Mesenchymal stem cell (in vitro differentiated cells and primary cell): ENCODE data around the gene PFKM.

Experiments used
- DNase-seq: peaks from one replicate; pipeline ENCODE4 v3.0.0-alpha.2; 2013
- H2AFZ ChIP-seq: one replicate; pipeline ENCODE4 v1.6.1; 2013; ENCODE audit warnings: low read depth, mild to moderate bottlenecking, control low read depth, inconsistent platforms, low read length, moderate library complexity
- H2AK5ac ChIP-seq: 2 replicates; pipeline ENCODE4 v1.6.1; 2013; ENCODE audit warnings: low read length, moderate library complexity, mild to moderate bottlenecking, inconsistent platforms; ENCODE audit not compliant: severe bottlenecking
- H2BK120ac ChIP-seq: one replicate; pipeline ENCODE4 v1.6.1; 2013; ENCODE audit warnings: low read depth, mild to moderate bottlenecking, inconsistent platforms, low read length, moderate library complexity
- H2BK12ac ChIP-seq, 2 experiments: one replicate each; pipeline ENCODE4 v1.6.1; 2013; ENCODE audit warnings: inconsistent platforms in 2 of 2, low read length in 2 of 2, mild to moderate bottlenecking in 2 of 2, moderate library complexity in 2 of 2, control low read depth in 1 of 2
- H2BK15ac ChIP-seq: one replicate; pipeline ENCODE4 v1.6.1; 2013; ENCODE audit warnings: mild to moderate bottlenecking, low read depth, inconsistent platforms; ENCODE audit not compliant: poor library complexity, severe bottlenecking
- H2BK5ac ChIP-seq: 2 replicates; pipeline ENCODE4 v1.6.1; 2013; ENCODE audit warnings: low read depth, mild to moderate bottlenecking, low read length, control low read depth, inconsistent platforms; ENCODE audit not compliant: poor library complexity, severe bottlenecking
- H3K14ac ChIP-seq, 2 experiments: one replicate each; pipeline ENCODE4 v1.6.1; 2013; ENCODE audit warnings: inconsistent platforms in 2 of 2, low read length in 2 of 2, control low read depth in 1 of 2, mild to moderate bottlenecking in 1 of 2, moderate library complexity in 1 of 2
- H3K18ac ChIP-seq, 2 experiments: one replicate each; pipeline ENCODE4 v1.6.1; 2013; ENCODE audit warnings: inconsistent platforms in 2 of 2, low read length in 2 of 2, control low read depth in 1 of 2, low read depth in 1 of 2, mild to moderate bottlenecking in 1 of 2
- H3K23ac ChIP-seq, 2 experiments: one replicate each; pipeline ENCODE4 v1.6.1; 2013; ENCODE audit warnings: inconsistent platforms in 2 of 2, low read length in 2 of 2, mild to moderate bottlenecking in 2 of 2, moderate library complexity in 2 of 2, control low read depth in 1 of 2
- H3K27ac ChIP-seq: 2 replicates; pipeline ENCODE4 v1.5.1; 2013; ENCODE audit warnings: mild to moderate bottlenecking, moderate library complexity, low read length, control low read depth, inconsistent platforms; ENCODE audit not compliant: poor library complexity, severe bottlenecking
- H3K27me3 ChIP-seq, 2 experiments: 2 replicates each; pipeline versions ENCODE4 v1.6.1 to v1.7.0; 2013; ENCODE audit warnings: low read length in 2 of 2, mild to moderate bottlenecking in 2 of 2, moderate library complexity in 2 of 2, control low read depth in 1 of 2, inconsistent platforms in 1 of 2; ENCODE audit not compliant: control insufficient read depth in 1 of 2, insufficient read depth in 1 of 2
- H3K36me3 ChIP-seq, 2 experiments: 2 replicates each; pipeline versions ENCODE4 v1.6.1 to v1.7.0; 2013; ENCODE audit warnings: low read length in 2 of 2, control low read depth in 1 of 2, inconsistent platforms in 1 of 2, low read depth in 1 of 2, mild to moderate bottlenecking in 1 of 2; ENCODE audit not compliant: insufficient read depth in 2 of 2, control insufficient read depth in 1 of 2
- H3K4ac ChIP-seq, 2 experiments: one replicate each; pipeline ENCODE4 v1.6.1; 2013; ENCODE audit warnings: inconsistent platforms in 2 of 2, low read length in 2 of 2, mild to moderate bottlenecking in 2 of 2, moderate library complexity in 2 of 2, control low read depth in 1 of 2, low read depth in 1 of 2
- H3K4me1 ChIP-seq: 2 replicates; pipeline ENCODE4 v1.6.1; 2013; ENCODE audit warnings: low read depth, low read length, control low read depth; ENCODE audit not compliant: control insufficient read depth, insufficient read depth
- H3K4me2 ChIP-seq: 2 replicates; pipeline ENCODE4 v1.6.1; 2013; ENCODE audit warnings: low read length, mild to moderate bottlenecking, inconsistent platforms; ENCODE audit not compliant: poor library complexity, severe bottlenecking
- H3K4me3 ChIP-seq, 2 experiments: 2 replicates each; pipeline versions ENCODE4 v1.5.1 to v1.7.0; 2013; ENCODE audit warnings: low read length in 2 of 2, mild to moderate bottlenecking in 2 of 2, control low read depth in 1 of 2, low read depth in 1 of 2; ENCODE audit not compliant: insufficient read depth in 1 of 2
- H3K79me1 ChIP-seq: replicated peaks from 2 replicates; pipeline ENCODE4 v1.6.1; 2013; ENCODE audit warnings: mild to moderate bottlenecking, control low read depth, low read length, inconsistent platforms; ENCODE audit not compliant: poor library complexity, severe bottlenecking
- H3K9ac ChIP-seq: 2 replicates; pipeline ENCODE4 v1.7.0; 2013; ENCODE audit warnings: mild to moderate bottlenecking, low read length, moderate library complexity
- H3K9me3 ChIP-seq: 2 replicates; pipeline ENCODE4 v1.7.0; 2013; ENCODE audit warnings: mild to moderate bottlenecking, low read length; ENCODE audit not compliant: control insufficient read depth
- H4K8ac ChIP-seq: one replicate; pipeline ENCODE4 v1.6.1; 2013; ENCODE audit warnings: inconsistent platforms, mild to moderate bottlenecking, low read length, moderate library complexity
- H4K91ac ChIP-seq: one replicate; pipeline ENCODE4 v1.6.1; 2013; ENCODE audit warnings: mild to moderate bottlenecking, low read length, inconsistent platforms
- WGBS: methylation state at CpG from one replicate; pipeline ENCODE4 v1.1.7; 2013; ENCODE audit warnings: mixed read lengths; 5-methylcytosine and 5-hydroxymethylcytosine counted together

The PFKM gene

DNA sequence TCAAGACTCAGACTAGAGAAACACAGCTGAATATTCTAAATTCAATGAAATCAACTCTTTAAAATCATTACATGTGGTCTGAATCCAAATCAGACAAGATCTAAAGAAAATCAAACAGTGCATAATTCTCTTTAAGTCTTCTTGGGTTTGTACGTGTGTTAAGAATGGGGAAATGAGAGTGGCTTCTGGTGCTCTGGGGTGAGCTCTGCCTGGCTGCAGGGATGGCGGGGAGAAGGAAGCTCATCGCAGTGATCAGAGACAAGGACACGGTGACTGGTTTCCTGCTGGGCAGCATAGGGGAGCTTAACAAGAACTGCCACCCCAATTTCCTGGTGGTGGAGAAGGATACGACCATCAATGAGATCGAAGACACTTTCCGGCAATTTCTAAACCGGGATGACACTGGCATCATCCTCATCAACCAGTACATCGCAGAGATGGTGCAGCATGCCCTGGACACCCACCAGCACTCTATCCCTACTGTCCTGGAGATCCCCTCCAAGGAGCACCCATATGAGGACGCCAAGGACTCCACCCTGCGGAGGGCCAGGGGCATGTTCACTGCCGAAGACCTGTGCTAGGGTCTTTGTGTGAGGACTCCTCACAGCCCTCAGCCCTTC, 34.2 kb upstream of the PFKM start:
- Histone ChIP-seq H3K4me2 (no peak overlapping the region), H3K23ac (no peak overlapping the region), H2AK5ac (no peak overlapping the region), H2BK15ac (no peak overlapping the region), H3K9ac (no peak overlapping the region), H3K4me1 (no peaks in the 10 kb centered on the region), H2BK5ac (no peak overlapping the region), H2BK120ac (no peak overlapping the region), H2BK12ac (no peak overlapping the region), H3K9me3 (no peaks in the 10 kb centered on the region), H3K36me3 (peaks cover 17 to 75% of the 10 kb centered on the region in 2 experiments), H2AFZ (no peak overlapping the region), H3K18ac (no peak overlapping the region), H3K79me1 (peaks cover 2% of the 10 kb centered on the region), H3K27ac (no peak overlapping the region), H4K8ac (no peak overlapping the region), H3K4ac (no peak overlapping the region), H4K91ac (no peak overlapping the region), H3K14ac (no peak overlapping the region), H3K27me3 (no peaks in the 10 kb centered on the region), H3K4me3 (no peak overlapping the region)
- DNase-seq, result no peak
- WGBS, result 94% methylated on average over 12 of the region's 12 CpGs

DNA sequence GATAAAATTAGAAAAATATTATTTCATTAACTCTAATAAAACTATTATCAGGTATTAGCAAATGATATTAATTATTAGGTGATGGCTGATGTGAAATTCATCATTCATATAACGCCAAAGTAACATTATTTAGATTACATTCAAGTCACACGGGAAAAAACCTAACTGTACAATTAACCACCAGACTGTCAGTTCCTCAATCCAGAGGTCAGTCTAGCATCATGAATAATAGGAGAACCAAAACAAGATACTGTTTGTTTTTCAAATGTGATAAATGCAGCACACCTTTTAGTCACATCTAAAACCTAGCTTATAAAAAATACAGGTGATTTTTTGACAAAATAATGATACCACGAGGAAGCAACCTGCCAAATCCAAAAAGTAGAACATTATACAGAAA, 32.8 kb upstream of the PFKM start:
- Histone ChIP-seq H4K8ac (no peak overlapping the region), H3K18ac (no peak overlapping the region), H2AFZ (no peak overlapping the region), H3K9me3 (no peaks in the 10 kb centered on the region), H3K9ac (no peak overlapping the region), H3K4me3 (no peak overlapping the region), H3K27me3 (no peaks in the 10 kb centered on the region), H3K4me2 (no peak overlapping the region), H3K4me1 (no peaks in the 10 kb centered on the region), H3K4ac (no peak overlapping the region), H3K14ac (no peak overlapping the region), H3K23ac (no peak overlapping the region), H2BK15ac (no peak overlapping the region), H2AK5ac (no peak overlapping the region), H3K79me1 (peaks cover 4% of the 10 kb centered on the region), H2BK5ac (no peak overlapping the region), H3K27ac (no peak overlapping the region), H2BK120ac (no peak overlapping the region), H3K36me3 (peaks cover 17 to 78% of the 10 kb centered on the region in 2 experiments), H2BK12ac (no peak overlapping the region), H4K91ac (no peak overlapping the region)
- no CpG with 5 or more reads among the region's 3 CpGs for WGBS
- DNase-seq, result no peak

DNA sequence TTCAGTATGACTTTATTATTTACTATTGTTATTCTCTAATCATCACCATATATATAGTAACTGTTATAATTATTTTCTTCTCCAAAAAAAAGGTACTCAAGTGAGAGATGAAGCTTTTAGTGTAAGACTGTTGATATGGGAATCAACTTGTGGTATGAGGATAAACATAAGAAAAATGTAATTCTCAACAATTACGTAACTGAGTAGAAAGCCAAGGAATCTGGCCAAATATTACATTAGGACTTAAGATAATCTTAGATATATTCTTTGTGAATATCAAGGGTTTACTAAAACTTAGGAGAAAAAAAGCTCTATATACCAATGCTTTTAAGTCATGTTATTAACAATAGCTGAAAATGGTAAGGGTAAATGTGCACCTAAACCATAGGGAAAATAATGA, 26.6 kb upstream of the PFKM start:
- Histone ChIP-seq H3K79me1 (peaks cover 16% of the 10 kb centered on the region), H3K4ac (no peak overlapping the region), H4K91ac (no peak overlapping the region), H4K8ac (no peak overlapping the region), H3K4me2 (no peak overlapping the region), H3K27me3 (no peaks in the 10 kb centered on the region), H3K27ac (no peak overlapping the region), H2BK15ac (no peak overlapping the region), H3K18ac (no peak overlapping the region), H3K36me3 (peaks cover 14 to 68% of the 10 kb centered on the region in 2 experiments), H2BK120ac (no peak overlapping the region), H3K4me3 (no peak overlapping the region), H3K23ac (no peak overlapping the region), H2AK5ac (no peak overlapping the region), H2AFZ (no peak overlapping the region), H2BK5ac (no peak overlapping the region), H3K9me3 (no peaks in the 10 kb centered on the region), H3K4me1 (no peaks in the 10 kb centered on the region), H3K14ac (no peak overlapping the region), H3K9ac (no peak overlapping the region), H2BK12ac (no peak overlapping the region)
- DNase-seq, result no peak
- WGBS, result no CpG with 5 or more reads among the region's 1 CpG

DNA sequence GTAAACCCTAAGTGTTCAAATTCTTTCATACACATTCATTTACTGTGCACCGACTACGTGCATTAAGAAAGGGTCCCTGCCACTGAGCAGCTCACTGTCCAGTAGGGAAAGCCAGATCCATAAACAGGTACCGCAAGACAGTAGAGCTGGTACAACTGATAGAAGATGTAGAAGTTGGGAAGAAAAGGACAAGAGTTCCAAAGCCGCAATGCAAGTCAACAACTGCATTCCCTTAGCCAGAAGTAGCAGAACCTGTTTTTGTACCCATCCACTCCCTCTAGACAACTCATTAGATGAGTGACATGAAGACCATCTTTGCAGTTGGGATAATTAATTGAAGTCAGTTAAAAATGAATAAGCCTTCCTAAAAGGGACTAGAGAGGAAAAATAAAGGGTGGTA, 14.6 kb upstream of the PFKM start:
- H3K14ac ChIP-seq, result no peak overlapping the region
- no peak overlapping the region for H4K91ac ChIP-seq
- no peak for DNase-seq
- H3K27ac ChIP-seq, result no peak overlapping the region
- no peak overlapping the region for H4K8ac ChIP-seq
- H3K9me3 ChIP-seq, result no peaks in the 10 kb centered on the region
- peak overlapping the region; percentile 99 for H3K9ac ChIP-seq
- H3K79me1 ChIP-seq, result peaks cover 2% of the 10 kb centered on the region
- H3K4me1 ChIP-seq, result peaks cover 4% of the 10 kb centered on the region
- no peak overlapping the region for H2AK5ac ChIP-seq
- WGBS, result 94% methylated on average over 3 of the region's 4 CpGs
- no peak overlapping the region for H3K4ac ChIP-seq
- H3K27me3 ChIP-seq, result no peaks in the 10 kb centered on the region
- H2BK12ac ChIP-seq, result no peak overlapping the region
- no peak overlapping the region for H2BK120ac ChIP-seq
- no peak overlapping the region for H2BK5ac ChIP-seq
- H3K18ac ChIP-seq, result no peak overlapping the region
- no peak overlapping the region for H3K23ac ChIP-seq
- H3K4me2 ChIP-seq, result peak overlapping the region; percentile 5
- H2AFZ ChIP-seq, result no peak overlapping the region
- no peaks in the 10 kb centered on the region for H3K36me3 ChIP-seq
- H2BK15ac ChIP-seq, result no peak overlapping the region
- H3K4me3 ChIP-seq, result peak overlapping the region in 1 of 2 experiments; percentile 100
